GM19372 (cell line): Measurements from ENCODE around the gene CHN2.
"Not testable (repeated sequence)": the region's sequence is repeated elsewhere in the genome, so short reads cannot be mapped to it uniquely, and the experiment has no call there.

Source experiments
- ATAC-seq: cut with Tn5 transposase; IDR thresholded peaks from one replicate; pipeline ENCODE4 v1.9.1; 2021; ENCODE audit warnings: mild to moderate bottlenecking, low read depth, moderate library complexity; ENCODE audit not compliant: unreplicated experiment

CHN2 gene

GRCh38 chr7:29511337-29511736, 316.8 kb downstream of the CHN2 start:
- ATAC-seq, result no peak

- ATAC-seq, result no peak
Observed at GRCh38 chr7:29511851-29512250, 317.3 kb downstream of the CHN2 start.

GRCh38 chr7:29516491-29516890, 321.9 kb downstream of the CHN2 start:
- no peak for ATAC-seq

- ATAC-seq, result no peak
Observed at GRCh38 chr7:29518616-29519015, 324.0 kb downstream of the CHN2 start.

- no peak for ATAC-seq
Observed at GRCh38 chr7:29523728-29524127, 329.2 kb downstream of the CHN2 start.

GRCh38 chr7:29527505-29528108, 333.0 kb downstream of the CHN2 start:
- no peak for ATAC-seq

- not testable (repeated sequence) for ATAC-seq
Observed at GRCh38 chr7:29528526-29528925, 334.0 kb downstream of the CHN2 start.
